ENCODE data around the gene PAWR.
A peak's percentile ranks its signal among the peaks of the same experiment; 100 is the strongest.
"Not testable (repeated sequence)": the region's sequence is repeated elsewhere in the genome, so short reads cannot be mapped to it uniquely, and the experiment has no call there.

The PAWR gene

DNA sequence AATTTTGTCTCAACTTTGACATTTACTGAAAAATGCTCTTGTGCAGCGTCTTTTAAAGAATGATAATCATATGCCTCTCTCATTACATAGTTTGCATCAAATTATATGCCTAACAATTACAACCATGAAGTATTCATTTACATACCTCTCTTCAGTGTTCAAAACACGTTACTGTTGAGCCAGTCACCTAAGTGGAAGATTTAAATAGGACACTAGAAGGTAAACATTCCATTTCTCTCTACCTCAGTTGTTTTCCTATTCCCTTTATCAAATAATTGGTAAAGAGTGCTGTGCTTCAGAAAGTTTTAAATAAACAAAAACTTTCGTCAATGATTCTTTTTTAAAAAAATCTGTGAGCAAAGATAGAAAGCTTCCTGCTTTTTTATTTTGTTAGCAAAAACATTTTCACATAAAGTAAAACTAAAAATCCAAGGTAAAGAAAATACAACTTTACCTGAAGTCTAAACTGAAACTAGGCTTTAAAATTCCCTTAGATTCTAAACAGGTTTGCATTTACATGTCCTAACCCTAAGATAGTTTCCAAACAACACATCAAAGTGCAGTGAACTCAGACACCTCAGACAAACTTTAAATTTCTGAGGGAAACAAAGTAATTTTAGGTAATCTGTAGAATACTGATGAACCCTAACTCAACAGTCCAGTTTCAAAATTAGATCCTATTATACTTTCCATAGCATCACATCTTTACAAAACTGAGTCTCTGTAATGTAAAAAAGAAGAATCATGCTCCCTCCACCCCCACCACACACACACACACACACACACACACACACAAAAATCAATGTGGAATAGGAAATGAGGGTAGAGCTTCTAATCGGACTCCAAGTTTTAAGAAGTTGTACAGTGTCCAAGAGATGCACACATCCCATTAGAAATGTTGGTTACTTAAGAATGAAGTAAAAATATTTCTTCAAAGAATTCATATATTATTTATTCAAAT lies 46.2 kb downstream of the PAWR start:
- no peak for DNase-seq

DNA sequence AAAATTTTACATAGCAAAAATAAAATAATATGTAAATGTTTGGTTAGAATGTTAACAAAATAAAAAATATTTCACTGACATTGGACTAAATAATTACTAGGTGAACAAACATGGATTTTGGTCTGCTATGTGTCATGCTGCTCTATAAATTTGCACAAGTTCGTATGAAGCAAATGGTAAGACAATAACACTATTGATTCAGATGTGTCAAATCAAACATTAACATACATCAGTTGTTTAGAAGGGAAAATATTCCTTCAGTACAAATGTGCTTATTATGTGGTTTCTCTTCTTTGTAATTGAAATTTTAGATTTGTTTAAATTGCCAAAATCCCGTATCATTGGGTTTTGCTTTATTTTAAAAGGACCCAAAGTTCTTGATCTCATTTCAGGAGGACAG lies 46.9 kb downstream of the PAWR start:
- DNase-seq: no peak

DNA sequence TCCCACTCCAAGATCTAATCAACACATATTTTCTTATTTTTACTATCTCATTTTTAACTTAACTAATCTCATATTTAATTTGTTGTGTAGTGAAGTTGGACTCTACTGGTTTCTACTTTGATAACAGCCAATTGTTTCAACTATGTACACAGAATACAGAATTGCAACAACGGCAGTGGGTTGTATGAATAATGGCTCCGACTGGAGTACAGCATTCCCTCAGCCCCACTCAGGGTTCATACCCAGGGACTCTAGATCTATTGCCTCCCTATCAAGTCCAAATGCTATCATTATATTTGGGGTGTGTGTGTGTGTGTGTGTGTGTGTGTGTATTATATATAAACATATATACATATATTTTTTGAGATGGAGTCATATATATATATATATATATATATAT lies 52.3 kb downstream of the PAWR start:
- DNase-seq: no peak

DNA sequence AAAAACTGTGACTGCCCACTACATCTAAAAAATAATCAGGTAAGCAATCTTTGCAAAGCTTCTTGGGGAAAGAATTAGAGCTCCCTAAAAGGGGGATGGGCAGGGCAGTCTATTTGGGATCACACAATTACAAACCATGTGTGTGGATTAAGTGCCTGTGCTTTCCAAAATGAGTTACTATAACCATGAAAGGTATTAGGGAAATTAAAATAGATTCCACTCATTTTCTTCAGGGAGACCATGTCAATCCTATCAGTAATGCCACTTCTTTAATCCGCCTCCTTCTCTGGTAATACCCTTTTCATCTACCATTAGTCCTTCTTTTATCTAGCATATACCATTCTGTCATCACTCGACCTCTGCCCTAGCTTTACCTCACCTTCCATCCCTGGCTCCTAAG lies 53.7 kb downstream of the PAWR start:
- no peak for DNase-seq

DNA sequence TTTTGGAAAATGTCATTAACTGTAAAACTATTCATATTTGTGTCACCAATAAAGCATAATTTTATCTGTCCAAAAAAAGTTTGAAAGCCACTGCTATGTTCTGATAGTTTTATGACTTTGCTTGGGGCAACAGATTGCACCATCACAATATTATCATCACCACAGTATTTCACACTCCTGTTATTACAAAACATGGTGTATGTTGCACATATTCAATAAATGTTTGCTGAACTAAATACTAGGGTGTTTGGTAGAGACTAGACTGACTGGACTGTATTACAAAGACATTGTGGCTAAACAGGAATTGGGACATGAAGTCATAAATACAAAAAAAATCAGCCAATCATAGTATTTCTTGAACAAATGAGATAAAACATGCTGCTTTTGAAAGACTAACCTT lies 55.1 kb downstream of the PAWR start:
- no peak for DNase-seq

DNA sequence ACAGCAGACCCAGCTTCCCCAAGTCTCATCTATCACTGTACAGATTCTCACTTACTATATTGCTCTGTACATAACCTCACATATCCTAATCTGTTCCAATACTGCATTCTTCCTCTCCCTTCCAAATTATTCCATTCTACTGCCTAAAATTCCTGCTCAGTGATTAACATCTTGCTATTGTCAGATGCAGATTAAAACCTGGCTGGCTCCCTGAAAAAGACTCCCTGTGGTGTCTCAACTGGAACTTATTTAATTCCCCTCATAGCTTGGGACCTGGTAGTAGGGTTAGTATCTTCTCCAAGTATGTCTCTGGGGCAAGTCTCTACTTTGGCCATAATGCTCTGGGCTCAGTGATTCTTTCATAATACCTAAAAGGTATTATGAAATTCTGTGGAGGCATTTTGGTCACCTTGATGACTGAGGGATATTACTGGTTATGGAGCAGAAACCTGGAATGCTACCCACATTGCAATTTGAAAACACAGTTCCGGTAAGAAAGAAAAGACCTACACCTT lies 55.8 kb downstream of the PAWR start:
- no peak for DNase-seq

DNA sequence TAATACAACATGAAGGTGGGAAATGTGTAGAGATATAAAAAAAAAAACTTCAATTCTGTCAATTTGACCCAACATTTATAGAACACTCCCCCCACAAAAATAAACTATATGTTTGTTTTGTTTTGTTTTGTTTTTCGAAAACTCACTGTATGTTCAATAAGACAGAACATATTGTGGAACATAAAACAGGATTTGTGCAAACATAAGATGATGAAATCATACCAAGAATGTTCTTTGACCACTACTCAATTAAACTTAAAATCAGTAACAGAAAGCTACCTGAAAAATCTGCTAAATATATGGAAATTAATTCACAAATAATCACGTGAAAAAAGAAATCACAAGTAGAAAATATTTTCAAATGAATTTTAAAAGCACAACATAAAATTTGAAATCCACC lies 61.2 kb downstream of the PAWR start:
- DNase-seq: no peak

DNA sequence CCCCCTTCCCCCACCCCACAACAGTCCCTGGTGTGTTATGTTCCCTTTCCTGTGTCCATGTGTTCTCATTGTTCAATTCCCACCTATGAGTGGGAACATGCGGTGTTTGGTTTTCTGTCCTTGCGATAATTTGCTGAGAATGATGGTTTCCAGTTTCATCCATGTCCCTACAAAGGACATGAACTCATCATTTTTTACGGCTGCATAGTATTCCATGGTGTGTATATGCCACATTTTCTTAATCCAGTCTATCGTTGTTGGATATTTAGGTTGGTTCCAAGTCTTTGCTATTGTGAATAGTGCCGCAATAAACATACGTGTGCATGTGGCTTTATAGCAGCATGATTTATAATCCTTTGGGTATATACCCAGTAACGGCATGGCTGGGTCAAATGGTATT lies 64.0 kb downstream of the PAWR start:
- not testable (repeated sequence) for DNase-seq

DNA sequence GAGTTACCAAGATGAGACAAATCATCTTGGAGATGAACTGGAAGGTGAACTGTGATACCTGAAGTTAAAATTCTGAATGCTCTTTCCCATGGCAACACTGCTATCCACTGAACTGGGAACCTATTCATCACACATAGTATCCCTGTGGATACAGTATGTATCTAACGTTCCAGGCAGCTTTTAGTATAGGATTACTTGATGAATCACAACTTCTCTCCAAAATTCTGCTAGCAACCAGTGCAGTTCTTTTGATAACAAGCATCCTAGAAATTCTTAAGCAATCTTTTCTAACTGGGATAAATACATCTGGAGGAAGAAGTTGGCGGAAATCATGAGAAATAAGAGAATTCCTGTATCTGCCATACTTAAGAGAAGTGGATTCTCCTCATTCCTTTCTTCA lies 66.4 kb downstream of the PAWR start:
- DNase-seq: no peak

DNA sequence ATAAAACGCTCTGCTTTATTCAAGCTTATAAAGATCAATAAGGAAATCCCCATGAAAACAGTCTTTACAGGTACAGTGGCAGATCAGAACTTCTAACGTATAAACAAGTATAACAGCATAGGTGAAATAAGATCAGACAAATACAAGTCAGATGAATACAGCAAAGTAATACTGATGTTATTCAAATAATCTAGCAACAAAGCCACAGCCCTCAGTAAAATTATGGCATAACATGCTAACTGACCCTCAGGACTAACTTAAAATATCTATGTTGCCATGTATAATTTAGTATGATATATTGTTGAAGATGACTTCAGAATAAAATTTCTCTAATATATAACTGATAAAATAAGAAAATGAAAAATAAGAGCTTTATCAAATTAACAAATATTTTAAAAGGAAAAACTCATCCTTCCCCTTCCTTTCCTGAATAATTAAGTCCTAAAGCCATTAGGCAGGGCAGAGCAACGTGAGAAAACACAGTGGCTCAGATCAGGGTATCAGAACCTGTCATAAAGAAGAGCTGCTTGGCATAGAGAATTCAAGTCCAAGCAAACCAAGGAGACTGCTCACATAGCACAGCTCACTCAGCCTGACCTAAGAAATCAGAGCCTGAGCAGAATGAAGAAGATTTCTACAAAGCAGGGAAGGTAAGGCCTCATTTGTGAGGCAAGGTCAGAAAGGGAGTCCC lies 70.7 kb downstream of the PAWR start:
- DNase-seq: no peak

DNA sequence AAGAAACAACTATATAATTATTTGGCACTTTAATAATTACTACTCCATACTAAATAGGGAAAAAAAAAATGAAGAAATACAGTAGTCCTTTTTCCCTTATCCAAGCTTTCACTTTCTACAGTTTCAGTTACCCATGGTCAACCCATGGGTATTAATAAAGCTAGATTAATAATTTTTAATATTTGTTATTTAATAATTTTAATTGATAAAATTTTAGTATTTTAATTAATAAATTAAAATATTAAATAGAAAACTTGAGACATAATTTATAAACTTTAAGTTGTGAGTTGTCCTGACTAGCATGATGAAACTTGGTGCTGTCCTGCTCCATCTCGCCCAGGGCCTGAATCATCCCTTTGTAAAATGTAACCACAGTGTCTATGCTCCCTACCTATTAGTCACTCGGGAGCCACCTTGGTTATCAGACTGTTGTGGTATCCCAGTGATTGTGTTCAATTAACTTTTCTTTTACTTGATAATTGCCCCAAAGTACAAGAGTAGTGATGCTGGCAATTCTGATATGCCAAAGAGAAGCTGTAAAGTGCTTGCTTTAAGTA lies 71.8 kb downstream of the PAWR start:
- DNase-seq: no peak

DNA sequence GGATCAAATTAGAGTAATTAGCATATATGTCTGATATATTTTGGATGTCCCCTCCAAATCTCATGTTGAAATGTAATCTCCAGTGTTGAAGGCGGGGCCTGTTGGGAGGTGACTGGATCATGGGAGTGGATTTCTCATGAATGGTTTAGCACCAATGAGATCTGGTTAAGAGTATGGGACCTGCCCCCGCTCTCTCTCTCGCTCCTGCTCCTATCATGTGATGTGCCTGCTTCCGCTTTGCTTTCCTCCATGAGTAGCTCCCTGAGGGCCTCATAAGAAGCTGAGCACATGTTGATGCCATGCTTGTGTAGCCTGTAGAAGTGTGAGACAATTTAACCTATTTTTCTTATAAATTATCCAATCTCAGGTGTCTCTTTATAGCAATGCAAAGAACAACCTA lies 73.1 kb downstream of the PAWR start:
- DNase-seq: no peak

DNA sequence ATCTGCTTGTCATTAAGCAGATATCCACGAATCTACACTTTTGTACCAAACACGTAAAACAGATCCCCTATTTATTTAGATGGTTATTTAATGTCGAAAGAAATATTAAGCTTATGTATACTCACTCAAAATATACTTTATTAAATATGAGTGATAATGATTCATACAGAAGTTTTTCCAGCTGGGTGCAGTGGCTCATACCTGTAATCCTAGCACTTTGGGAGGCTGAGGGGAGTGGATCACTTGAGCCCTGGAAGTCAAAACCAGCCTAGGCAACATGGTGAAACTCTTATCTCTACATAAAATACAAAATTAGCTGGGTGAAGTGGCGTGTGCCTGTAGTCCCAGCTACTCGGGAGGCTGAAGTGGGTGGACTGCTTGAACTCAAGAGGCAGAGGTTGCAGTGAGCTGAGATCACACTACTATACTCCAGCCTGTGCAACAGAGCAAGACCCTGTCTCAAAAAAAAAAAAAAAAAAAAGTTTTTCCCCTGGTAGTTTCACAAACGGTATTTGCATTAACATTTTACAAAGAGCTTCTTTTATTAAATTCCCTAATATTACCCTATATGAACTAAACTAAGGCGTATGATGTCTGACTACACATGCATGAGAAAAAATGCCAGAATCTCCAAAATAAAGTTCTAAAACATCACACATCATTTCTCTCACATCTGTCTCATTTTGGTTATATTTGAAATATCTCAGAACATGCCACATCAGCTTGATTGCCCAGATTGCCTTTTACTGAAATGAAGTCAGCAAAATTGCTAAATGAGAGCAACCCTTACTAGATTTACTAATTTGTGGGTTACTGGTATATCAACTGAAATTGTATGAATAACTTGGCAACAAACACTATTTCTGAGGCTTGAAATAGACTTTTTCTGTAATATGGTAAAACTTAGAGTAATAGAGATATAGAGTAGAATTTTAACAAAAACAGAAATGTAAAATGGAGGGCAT lies 74.9 kb downstream of the PAWR start:
- DNase-seq: peak; percentile 21

DNA sequence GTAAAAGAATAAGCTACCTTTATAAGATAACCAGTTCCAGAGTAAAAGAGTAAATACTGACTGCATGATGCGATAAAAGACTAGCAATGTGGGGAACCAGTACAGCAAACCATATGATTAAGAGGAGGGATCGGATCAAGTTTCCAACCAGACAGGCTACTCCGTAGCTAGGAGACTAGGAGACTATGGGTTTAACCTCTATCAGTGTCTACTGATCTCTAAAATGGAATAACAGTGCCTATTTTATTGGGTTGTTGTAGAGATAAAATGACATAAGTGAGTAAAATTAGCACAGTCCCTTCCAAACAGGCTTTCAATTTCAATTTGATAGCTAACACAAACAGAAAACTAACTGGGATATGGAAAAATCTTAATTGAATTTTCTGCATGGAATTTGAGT lies 76.0 kb downstream of the PAWR start:
- DNase-seq: no peak

DNA sequence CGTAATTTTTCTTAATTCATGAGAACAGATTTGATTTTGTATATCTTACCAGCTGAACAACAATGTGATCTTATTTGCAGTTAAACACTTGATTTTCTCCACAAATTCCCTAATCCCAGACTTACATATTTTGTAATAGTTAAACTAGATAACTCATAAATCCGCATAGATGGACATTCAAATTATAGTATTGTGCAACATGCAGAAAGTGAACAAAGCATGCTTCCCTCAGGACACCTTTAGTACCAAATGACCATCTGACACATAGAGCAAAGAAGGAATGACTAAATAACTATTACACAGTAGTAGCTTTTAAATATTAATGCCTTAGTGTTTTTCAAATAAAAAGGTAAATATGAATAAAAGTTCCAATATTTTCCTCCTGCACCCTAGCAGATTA lies 88.9 kb downstream of the PAWR start:
- DNase-seq: no peak

DNA sequence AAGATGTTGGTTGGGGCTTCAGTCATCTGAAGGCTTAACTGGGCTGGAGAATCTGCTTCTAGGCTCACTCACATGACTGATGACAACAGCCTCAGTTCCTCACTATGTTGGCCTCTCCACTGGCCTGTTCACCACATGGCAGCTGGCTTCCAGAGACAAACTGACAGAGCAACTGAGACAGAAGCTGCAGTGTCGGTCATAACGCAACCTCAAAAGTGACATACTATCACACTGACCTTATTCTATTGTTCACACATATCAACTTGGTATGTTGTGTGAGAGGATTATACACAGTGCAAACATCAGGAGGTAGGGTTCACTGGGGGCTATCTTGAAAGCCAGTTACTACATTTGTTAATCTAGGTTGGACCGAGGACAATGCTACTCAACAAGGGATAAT lies 92.9 kb downstream of the PAWR start:
- no peak for DNase-seq

DNA sequence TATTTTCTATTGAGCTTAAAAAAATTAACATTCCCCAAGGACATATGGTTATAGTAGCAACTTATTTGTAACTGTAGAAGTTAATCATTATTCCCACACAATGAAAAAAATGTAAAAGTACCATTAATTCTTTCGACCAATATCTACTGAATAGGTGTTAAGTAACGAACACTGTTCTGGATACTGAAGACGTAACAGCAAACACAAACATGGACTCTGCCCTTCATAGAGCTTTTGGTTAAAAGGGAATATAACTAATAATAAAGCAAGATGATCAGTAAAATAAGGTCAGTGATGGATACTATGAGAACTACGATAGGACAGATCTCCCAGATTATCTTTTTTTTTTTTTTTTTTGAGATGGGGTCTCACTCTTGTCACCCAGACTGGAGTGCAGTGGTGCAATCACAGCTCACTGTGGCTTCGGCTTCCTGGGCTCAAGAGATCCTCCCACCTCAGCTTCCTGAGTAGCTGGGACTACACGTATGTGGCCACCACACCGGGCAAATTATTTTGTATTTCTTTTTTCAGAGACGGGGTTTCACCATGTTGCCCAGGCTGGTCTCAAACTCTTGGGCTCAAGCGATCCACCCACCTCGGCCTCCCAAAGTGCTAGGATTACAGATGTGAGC lies 93.9 kb downstream of the PAWR start:
- DNase-seq: no peak

DNA sequence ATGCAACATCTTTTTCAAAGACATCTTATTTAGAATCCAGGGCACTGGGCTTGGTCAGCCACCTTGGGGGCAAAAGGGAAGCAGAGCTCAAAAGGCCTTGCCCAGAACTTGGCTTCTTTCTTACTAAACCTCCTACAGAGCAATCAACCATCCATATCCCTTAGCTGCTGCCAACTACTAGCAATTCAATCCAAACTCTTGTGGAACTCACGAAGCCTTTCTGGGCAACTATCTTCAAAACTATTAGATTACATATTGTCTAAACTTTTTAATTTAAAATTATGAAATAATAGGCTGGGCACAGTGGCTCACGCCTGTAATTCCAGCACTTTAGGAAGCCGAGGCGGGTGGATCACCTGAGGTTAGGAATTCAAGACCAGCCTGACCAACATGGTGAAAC lies 95.5 kb downstream of the PAWR start:
- DNase-seq: no peak

DNA sequence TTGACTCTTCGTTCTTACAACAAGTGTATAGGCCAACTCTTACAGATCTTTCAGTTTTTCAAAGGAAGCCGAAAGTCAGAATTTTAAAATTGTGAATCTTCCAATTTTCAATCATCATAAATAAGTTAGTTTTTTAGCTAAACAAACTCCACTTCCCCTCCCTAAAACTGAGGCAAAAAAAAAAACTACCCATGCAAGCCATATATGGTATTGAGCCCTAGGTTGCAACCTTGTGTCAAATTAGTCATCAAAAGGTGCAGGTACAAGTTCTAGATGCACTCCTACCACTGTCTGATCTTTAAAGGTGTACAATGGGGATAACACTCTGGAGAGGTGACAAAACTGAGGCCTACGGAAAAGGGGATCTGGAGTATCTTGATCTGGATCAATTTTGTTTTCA lies 97.9 kb downstream of the PAWR start:
- no peak for DNase-seq

DNA sequence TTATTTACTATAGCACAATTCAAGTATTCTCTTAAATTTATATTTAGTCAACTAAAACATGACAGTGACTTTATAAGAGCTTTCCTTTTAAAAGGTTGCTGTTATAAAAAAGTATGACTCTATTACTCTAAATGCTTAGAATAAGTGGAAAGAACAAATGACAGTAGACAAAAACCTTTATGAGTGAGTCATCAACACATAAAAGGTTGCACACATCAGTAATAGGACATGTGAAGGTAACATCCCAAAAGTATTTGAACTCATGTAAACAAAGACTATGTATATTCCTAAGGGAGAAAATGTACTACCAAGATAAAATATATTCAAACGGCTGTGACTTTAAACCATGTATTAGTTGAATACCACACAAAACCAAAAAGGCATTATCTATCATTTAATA lies 98.8 kb downstream of the PAWR start:
- DNase-seq: no peak

DNA sequence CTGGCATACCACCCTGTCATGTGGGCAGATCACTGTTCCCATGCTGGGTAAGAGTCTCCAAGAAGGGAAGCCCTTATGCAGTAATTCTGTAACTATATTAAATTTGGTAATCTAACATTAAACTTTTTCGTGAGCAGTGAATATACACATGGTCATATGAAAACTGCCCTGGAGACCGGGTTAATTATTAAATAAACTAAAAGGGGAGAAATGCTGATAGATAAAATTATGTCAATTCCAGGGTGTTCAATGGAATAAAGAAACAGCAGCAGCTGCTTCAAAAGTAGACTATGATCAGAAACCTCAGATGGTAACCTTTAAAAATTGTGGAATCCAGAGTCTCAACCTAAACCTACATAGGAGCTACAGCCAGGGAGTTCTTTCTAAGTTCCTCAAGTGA lies 100.0 kb downstream of the PAWR start:
- DNase-seq: no peak

DNA sequence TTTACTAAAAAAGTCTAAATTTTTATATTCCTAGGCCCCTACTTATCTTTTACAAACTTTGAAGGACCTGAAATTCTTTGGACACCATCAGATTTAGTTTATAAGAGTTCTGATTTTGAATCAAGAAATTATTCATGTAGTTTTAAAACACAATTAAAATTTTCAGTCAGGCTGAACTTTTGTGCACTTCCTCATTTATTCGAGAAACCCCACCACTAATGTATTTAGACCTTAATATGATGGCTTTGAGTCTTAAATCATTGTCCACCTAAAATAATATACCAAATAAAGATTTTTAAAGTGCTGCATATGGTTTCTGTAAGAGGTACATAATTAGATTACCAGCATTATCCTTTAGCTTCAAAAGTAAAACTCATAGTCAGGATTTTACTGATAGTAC lies 103.4 kb downstream of the PAWR start:
- DNase-seq: no peak

All from NCI-H2029 treated with DMSO at 0.1 percent for 48 hours (cell line).